ENCODE results near the gene FAM83F. TPM values are rescaled to one million over a fixed set of nuclear protein-coding genes. Genes with fewer than 3 reads are reported as not detected.

FAM83F gene
- total and polyA plus RNA-seq, 10 of the 15 experiments (the other 5 are each of a cell fraction or from before 2014, with no cell fraction given) = 0.01 to 0.05 (median 0.01) TPM; not detected in 7

- TF ChIP-seq YY1 (IDR thresholded peaks at IDR 0.05; ENCODE audit: low read depth, low read length) (no peak), HDAC2 (IDR thresholded peaks at IDR 0.05) (no peak), CEBPZ (IDR thresholded peaks at IDR 0.05; ENCODE audit: low read depth, low read length) (no peak), ZNF217 (IDR thresholded peaks at IDR 0.05) (no peak), RBBP5 (conservative IDR thresholded peaks at IDR 0.05) (no peak), NR2C2 (IDR thresholded peaks at IDR 0.05; ENCODE audit: borderline replicate concordance, control insufficient read depth, insufficient read length, low read depth) (no peak)
- TF ChIP-seq, protein P1, sequence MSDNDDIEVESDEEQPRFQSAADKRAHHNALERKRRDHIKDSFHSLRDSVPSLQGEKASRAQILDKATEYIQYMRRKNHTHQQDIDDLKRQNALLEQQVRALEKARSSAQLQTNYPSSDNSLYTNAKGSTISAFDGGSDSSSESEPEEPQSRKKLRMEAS (IDR thresholded peaks at IDR 0.05; ENCODE audit: low read depth, low read length) = no peak
- TF ChIP-seq, protein P2, sequence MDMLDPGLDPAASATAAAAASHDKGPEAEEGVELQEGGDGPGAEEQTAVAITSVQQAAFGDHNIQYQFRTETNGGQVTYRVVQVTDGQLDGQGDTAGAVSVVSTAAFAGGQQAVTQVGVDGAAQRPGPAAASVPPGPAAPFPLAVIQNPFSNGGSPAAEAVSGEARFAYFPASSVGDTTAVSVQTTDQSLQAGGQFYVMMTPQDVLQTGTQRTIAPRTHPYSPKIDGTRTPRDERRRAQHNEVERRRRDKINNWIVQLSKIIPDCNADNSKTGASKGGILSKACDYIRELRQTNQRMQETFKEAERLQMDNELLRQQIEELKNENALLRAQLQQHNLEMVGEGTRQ (IDR thresholded peaks at IDR 0.05; ENCODE audit: borderline replicate concordance, low read depth, low read length) = no peak
- TF ChIP-seq, protein P3, sequence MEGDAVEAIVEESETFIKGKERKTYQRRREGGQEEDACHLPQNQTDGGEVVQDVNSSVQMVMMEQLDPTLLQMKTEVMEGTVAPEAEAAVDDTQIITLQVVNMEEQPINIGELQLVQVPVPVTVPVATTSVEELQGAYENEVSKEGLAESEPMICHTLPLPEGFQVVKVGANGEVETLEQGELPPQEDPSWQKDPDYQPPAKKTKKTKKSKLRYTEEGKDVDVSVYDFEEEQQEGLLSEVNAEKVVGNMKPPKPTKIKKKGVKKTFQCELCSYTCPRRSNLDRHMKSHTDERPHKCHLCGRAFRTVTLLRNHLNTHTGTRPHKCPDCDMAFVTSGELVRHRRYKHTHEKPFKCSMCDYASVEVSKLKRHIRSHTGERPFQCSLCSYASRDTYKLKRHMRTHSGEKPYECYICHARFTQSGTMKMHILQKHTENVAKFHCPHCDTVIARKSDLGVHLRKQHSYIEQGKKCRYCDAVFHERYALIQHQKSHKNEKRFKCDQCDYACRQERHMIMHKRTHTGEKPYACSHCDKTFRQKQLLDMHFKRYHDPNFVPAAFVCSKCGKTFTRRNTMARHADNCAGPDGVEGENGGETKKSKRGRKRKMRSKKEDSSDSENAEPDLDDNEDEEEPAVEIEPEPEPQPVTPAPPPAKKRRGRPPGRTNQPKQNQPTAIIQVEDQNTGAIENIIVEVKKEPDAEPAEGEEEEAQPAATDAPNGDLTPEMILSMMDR (IDR thresholded peaks at IDR 0.05 in 2 of 3, conservative IDR thresholded peaks at IDR 0.05 in 1 of 3; ENCODE audit: control insufficient read depth in 2 of 3, extremely low read depth in 1 of 3, insufficient read depth in 1 of 3, low read depth in 3 of 3, low read length in 3 of 3) = no peak
Measured at GRCh38 chr22:40041366-40042137, 46.8 kb downstream of the FAM83F start (continued).

All from GM12878 (cell line).